Liver (tissue), 9 donors: ENCODE data around the gene AXIN2. TPM values are rescaled to one million over a fixed set of nuclear protein-coding genes. Genes with fewer than 3 reads are reported as not detected.

ENCODE experiments used
- DNase-seq: peaks from one replicate; pipeline ENCODE4 v3.0.0-alpha.2; 2017; ENCODE audit warnings: low spot score
- H3K27ac ChIP-seq, 2 donors: one replicate each; pipeline ENCODE4 v1.7.0; 2013; ENCODE audit warnings: inconsistent platforms in 2 of 2, low read length in 2 of 2, control low read depth in 1 of 2, low read depth in 1 of 2, mild to moderate bottlenecking in 1 of 2
- H3K27me3 ChIP-seq, 4 donors: one replicate each; pipeline versions ENCODE4 v1.6.1 to v1.7.0; 2013; ENCODE audit warnings: low read length in 3 of 4, inconsistent platforms in 1 of 4, mild to moderate bottlenecking in 1 of 4, moderate library complexity in 1 of 4; ENCODE audit not compliant: control insufficient read depth in 4 of 4, insufficient read depth in 4 of 4
- H3K36me3 ChIP-seq, 4 donors: one replicate each; pipeline versions ENCODE4 v1.6.1 to v1.7.0; 2013; ENCODE audit warnings: low read length in 3 of 4, mild to moderate bottlenecking in 3 of 4, low read depth in 1 of 4, moderate library complexity in 1 of 4; ENCODE audit not compliant: control insufficient read depth in 4 of 4, insufficient read depth in 3 of 4
- H3K4me1 ChIP-seq, 4 donors: one replicate each; pipeline versions ENCODE4 v1.6.1 to v1.7.0; 2013; ENCODE audit warnings: low read length in 3 of 4, mild to moderate bottlenecking in 3 of 4, moderate library complexity in 1 of 4; ENCODE audit not compliant: control insufficient read depth in 4 of 4, insufficient read depth in 4 of 4
- H3K4me3 ChIP-seq, 3 donors: one replicate each; pipeline versions ENCODE4 v1.6.1 to v1.7.0; 2013; ENCODE audit warnings: low read length in 3 of 3, control low read depth in 1 of 3, low read depth in 1 of 3, mild to moderate bottlenecking in 1 of 3
- H3K9ac ChIP-seq, 2 donors: one replicate each; pipeline ENCODE4 v1.7.0; 2013; ENCODE audit warnings: low read length in 2 of 2, mild to moderate bottlenecking in 2 of 2, moderate library complexity in 2 of 2, control low read depth in 1 of 2, low read depth in 1 of 2
- H3K9me3 ChIP-seq, 4 donors: one replicate each; pipeline versions ENCODE4 v1.6.1 to v1.7.0; 2013; ENCODE audit warnings: low read length in 3 of 4; ENCODE audit not compliant: control insufficient read depth in 4 of 4
- ATF3 ChIP-seq: IDR thresholded peaks from 2 replicates; pipeline ENCODE4 v1.6.1; 2016; ENCODE audit warnings: antibody characterized with exemption
- EGR1 ChIP-seq, 2 donors: IDR thresholded peaks; 2 replicates each; pipeline ENCODE4 v1.6.1; 2016 to 2018; ENCODE audit warnings: antibody characterized with exemption in 2 of 2, low read depth in 2 of 2
- FOXA1 ChIP-seq: IDR thresholded peaks from 2 replicates; pipeline ENCODE4 v1.6.1; 2016; ENCODE audit warnings: antibody characterized with exemption
- FOXA2 ChIP-seq: IDR thresholded peaks from 2 replicates; pipeline ENCODE4 v1.6.1; 2016; ENCODE audit warnings: antibody characterized with exemption
- GABPA ChIP-seq, 2 donors: IDR thresholded peaks in 1 of 2; conservative IDR thresholded peaks in 1 of 2; 2 replicates each; pipeline ENCODE4 v1.6.1; 2016; ENCODE audit warnings: antibody characterized with exemption in 2 of 2, mild to moderate bottlenecking in 1 of 2, moderate library complexity in 1 of 2
- HNF4A ChIP-seq, 2 donors: conservative IDR thresholded peaks; 2 replicates each; pipeline ENCODE4 v1.6.1; 2016; ENCODE audit warnings: antibody characterized with exemption in 2 of 2, mild to moderate bottlenecking in 2 of 2
- HNF4G ChIP-seq: IDR thresholded peaks from 2 replicates; pipeline ENCODE4 v1.6.1; 2016; ENCODE audit warnings: antibody characterized with exemption
- JUND ChIP-seq, 2 donors: IDR thresholded peaks; 2 replicates each; pipeline ENCODE4 v1.6.1; 2016; ENCODE audit warnings: antibody characterized with exemption in 2 of 2
- MAX ChIP-seq: IDR thresholded peaks from 2 replicates; pipeline ENCODE4 v1.6.1; 2016; ENCODE audit warnings: antibody characterized with exemption
- NR2F2 ChIP-seq: IDR thresholded peaks from 2 replicates; pipeline ENCODE4 v1.6.1; 2016; ENCODE audit warnings: antibody characterized with exemption
- RAD21 ChIP-seq, 2 donors: IDR thresholded peaks; 2 replicates each; pipeline ENCODE4 v1.6.1; 2016; ENCODE audit warnings: antibody characterized with exemption in 2 of 2, mild to moderate bottlenecking in 2 of 2
- RXRA ChIP-seq, 2 donors: IDR thresholded peaks; 2 replicates each; pipeline ENCODE4 v1.6.1; 2017 to 2018; ENCODE audit warnings: antibody characterized with exemption in 2 of 2, mild to moderate bottlenecking in 1 of 2
- SP1 ChIP-seq: IDR thresholded peaks from 2 replicates; pipeline ENCODE4 v1.6.1; 2018; ENCODE audit warnings: antibody characterized with exemption, mild to moderate bottlenecking
- TAF1 ChIP-seq: conservative IDR thresholded peaks from 2 replicates; pipeline ENCODE4 v1.6.1; 2016; ENCODE audit warnings: antibody characterized with exemption, mild to moderate bottlenecking
- YY1 ChIP-seq: IDR thresholded peaks from 2 replicates; pipeline ENCODE4 v1.6.1; 2016; ENCODE audit warnings: antibody characterized with exemption, mild to moderate bottlenecking
- ZBTB33 ChIP-seq: IDR thresholded peaks from 2 replicates; pipeline ENCODE4 v1.6.1; 2016; ENCODE audit warnings: antibody characterized with exemption
- WGBS: extraction: QIAGEN DNeasy Blood & Tissue Kit; methylation state at CpG from one replicate; pipeline ENCODE4 v1.1.7; 2013; 5-methylcytosine and 5-hydroxymethylcytosine counted together
- polyA plus RNA-seq, 2 donors: library from polyadenylated mRNA; stranded (reverse) in 1 of 2; unstranded in 1 of 2; fragments of 200-250 nt in 1 of 2; fragments of >200 nt in 1 of 2; fragmentation: Nextera tagmentation in 1 of 2; extraction: Ambion mirVana in 1 of 2; gene quantifications; one replicate each; pipeline versions ENCODE4 v1.2.1 to v1.2.3, GENCODE V29; 2013 to 2015
- total RNA-seq, 2 donors: library from RNA; depleted of rRNA; stranded (reverse); fragments of >200 nt; gene quantifications; one replicate each; pipeline ENCODE4 v1.2.3, GENCODE V29; 2014
- donor health status: healthy.
- donor health status: healthy.
- donor health status: healthy.
- donor health status: healthy.
- donor health status: healthy.

Gene AXIN2
- total and polyA plus RNA-seq, 4 donors, result 0.33 to 3.5 (median 1.5) TPM

GRCh38 chr17:65533852-65534457 lies 27.5 kb downstream of the AXIN2 start:
- no peak overlapping the region for H3K27ac ChIP-seq
- H3K4me3 ChIP-seq, result no peak overlapping the region
- H3K36me3 ChIP-seq, result peaks cover 0 to 10% (median 2%) of the 10 kb centered on the region in 4 donors
- no peak for DNase-seq
- TF ChIP-seq MAX (no peak), ZBTB33 (no peak), RXRA (IDR thresholded peaks at IDR 0.05) (no peak), HNF4A (conservative IDR thresholded peaks at IDR 0.05) (no peak), FOXA1 (no peak), SP1 (no peak), RAD21 (IDR thresholded peaks at IDR 0.05) (no peak), EGR1 (IDR thresholded peaks at IDR 0.05; ENCODE audit: low read depth in 2 of 2) (no peak), ATF3 (no peak), FOXA2 (no peak), YY1 (no peak), HNF4G (no peak), NR2F2 (no peak), JUND (IDR thresholded peaks at IDR 0.05) (no peak), TAF1 (no peak)
- WGBS, result 91% methylated on average over 9 of the region's 9 CpGs
- H3K4me1 ChIP-seq, result peaks cover 5 to 15% (median 10%) of the 10 kb centered on the region in 4 donors
- no peaks in the 10 kb centered on the region for H3K27me3 ChIP-seq
- H3K9ac ChIP-seq, result no peak overlapping the region
- no peaks in the 10 kb centered on the region for H3K9me3 ChIP-seq

GRCh38 chr17:65533056-65533745 lies 28.2 kb downstream of the AXIN2 start:
- peaks cover 5 to 15% (median 10%) of the 10 kb centered on the region in 4 donors for H3K4me1 ChIP-seq
- H3K36me3 ChIP-seq, result peaks cover 0 to 10% (median 2%) of the 10 kb centered on the region in 4 donors
- DNase-seq, result no peak

More at GRCh38 chr17:65533056-65533745, 28.2 kb downstream of the AXIN2 start:
- no peaks in the 10 kb centered on the region for H3K9me3 ChIP-seq
- H3K27ac ChIP-seq, result no peak overlapping the region
- no peaks in the 10 kb centered on the region for H3K27me3 ChIP-seq
- WGBS, result 87% methylated on average over 13 of the region's 13 CpGs
- TF ChIP-seq ATF3 (no peak), FOXA1 (no peak), FOXA2 (no peak), SP1 (no peak), GABPA (IDR thresholded peaks at IDR 0.05 in 1 of 2, conservative IDR thresholded peaks at IDR 0.05 in 1 of 2) (no peak), NR2F2 (no peak), YY1 (no peak), MAX (no peak), RXRA (IDR thresholded peaks at IDR 0.05) (no peak), RAD21 (IDR thresholded peaks at IDR 0.05) (no peak)
- no peak overlapping the region for H3K4me3 ChIP-seq
- no peak overlapping the region for H3K9ac ChIP-seq
